Esophagus mucosa (tissue), 1 donor: ENCODE data around the gene CACHD1. TPM values are rescaled to one million over a fixed set of nuclear protein-coding genes. Genes with fewer than 3 reads are reported as not detected.

Source experiments
- ATAC-seq: fragments of 200-7000 bp; cut with Tn5 transposase; one replicate; pipeline ENCODE4 v1.9.1; 2020
- total RNA-seq: library from RNA; stranded (reverse); gene quantifications from one replicate; pipeline ENCODE4 v1.2.4, GENCODE V29; 2023
- donor health status: DM: yes; HTN: yes; CAD: no.

Gene CACHD1
- total RNA-seq, 1 donor from 2014 or later, result 2.8 TPM

- ATAC-seq, result no peak
Observed at GRCh38 chr1:64473367-64473766, 3.4 kb downstream of the CACHD1 start.

GRCh38 chr1:64474133-64474532 is 4.2 kb downstream of the CACHD1 start:
- ATAC-seq, result no peak

- ATAC-seq, result peak; percentile 70
Observed at GRCh38 chr1:64474665-64475439, 4.9 kb downstream of the CACHD1 start.

GRCh38 chr1:64476251-64476952 is 6.5 kb downstream of the CACHD1 start:
- peak; percentile 66 for ATAC-seq

- ATAC-seq, result no peak
Observed at GRCh38 chr1:64478594-64479470, 8.9 kb downstream of the CACHD1 start.

GRCh38 chr1:64479874-64480273 is 9.9 kb downstream of the CACHD1 start:
- no peak for ATAC-seq

- no peak for ATAC-seq
Observed at GRCh38 chr1:64480999-64481772, 11.3 kb downstream of the CACHD1 start.

GRCh38 chr1:64482128-64482527 is 12.2 kb downstream of the CACHD1 start:
- ATAC-seq, result no peak

GRCh38 chr1:64482720-64483119 is 12.8 kb downstream of the CACHD1 start:
- ATAC-seq, result no peak

GRCh38 chr1:64483731-64484414 is 13.9 kb downstream of the CACHD1 start:
- ATAC-seq, result no peak

- no peak for ATAC-seq
Observed at GRCh38 chr1:64484651-64485050, 14.7 kb downstream of the CACHD1 start.

GRCh38 chr1:64486193-64486592 is 16.3 kb downstream of the CACHD1 start:
- no peak for ATAC-seq

GRCh38 chr1:64487061-64487460 is 17.1 kb downstream of the CACHD1 start:
- no peak for ATAC-seq

GRCh38 chr1:64488862-64489261 is 18.9 kb downstream of the CACHD1 start:
- ATAC-seq, result no peak

GRCh38 chr1:64489707-64490106 is 19.8 kb downstream of the CACHD1 start:
- no peak for ATAC-seq

- no peak for ATAC-seq
Observed at GRCh38 chr1:64490213-64490818, 20.4 kb downstream of the CACHD1 start.

- no peak for ATAC-seq
Observed at GRCh38 chr1:64492424-64492823, 22.5 kb downstream of the CACHD1 start.

- ATAC-seq, result no peak
Observed at GRCh38 chr1:64493831-64494230, 23.9 kb downstream of the CACHD1 start.

- ATAC-seq, result no peak
Observed at GRCh38 chr1:64494659-64495058, 24.7 kb downstream of the CACHD1 start.

- no peak for ATAC-seq
Observed at GRCh38 chr1:64495878-64496277, 25.9 kb downstream of the CACHD1 start.

- no peak for ATAC-seq
Observed at GRCh38 chr1:64496606-64497005, 26.7 kb downstream of the CACHD1 start.
